Fibroblast of lung (primary cell): Measurements from ENCODE around the gene OTOS.

Experiments used
- CTCF ChIP-seq, 2 donors: IDR thresholded peaks in 1 of 2; conservative IDR thresholded peaks in 1 of 2; 1 replicate in 1 of 2; 2 replicates in 1 of 2; pipeline ENCODE4 v1.5.1; 2011 to 2012; ENCODE audit warnings: low read length in 2 of 2, control low read depth in 1 of 2, inconsistent platforms in 1 of 2, low read depth in 1 of 2, mild to moderate bottlenecking in 1 of 2
- EZH2 ChIP-seq: IDR thresholded peaks from 2 replicates; pipeline ENCODE4 v1.5.1; 2012; ENCODE audit warnings: low read length, control low read depth, mild to moderate bottlenecking; ENCODE audit errors: missing control alignments

GRCh38 chr2:240121190-240121589 is 19.3 kb downstream of the OTOS start:
- TF ChIP-seq CTCF (conservative IDR thresholded peaks at IDR 0.05 in 1 of 2, IDR thresholded peaks at IDR 0.05 in 1 of 2; ENCODE audit: low read depth in 1 of 2, low read length in 2 of 2) (no peak), EZH2 (no peak)
